Esophagus squamous epithelium (tissue), 4 donors: ENCODE data around the gene CCDC102B.
"Not testable (repeated sequence)": the region's sequence is repeated elsewhere in the genome, so short reads cannot be mapped to it uniquely, and the experiment has no call there.

Source experiments
- CTCF ChIP-seq, 6 experiments: fragments of 450-650 bp in 4 of 6; fragments of 200-600 bp in 2 of 6; sonication (generic) in 2 of 6; IDR thresholded peaks; one replicate each; pipeline ENCODE4 v1.5.1; 2016 to 2019; ENCODE audit warnings: antibody characterized with exemption in 6 of 6, mild to moderate bottlenecking in 4 of 6, moderate library complexity in 4 of 6
- POLR2A ChIP-seq, 4 donors: fragments of 450-650 bp; IDR thresholded peaks; one replicate each; pipeline ENCODE4 v1.6.1; 2017; ENCODE audit warnings: antibody characterized with exemption in 4 of 4, mild to moderate bottlenecking in 4 of 4, moderate library complexity in 3 of 4

DNA sequence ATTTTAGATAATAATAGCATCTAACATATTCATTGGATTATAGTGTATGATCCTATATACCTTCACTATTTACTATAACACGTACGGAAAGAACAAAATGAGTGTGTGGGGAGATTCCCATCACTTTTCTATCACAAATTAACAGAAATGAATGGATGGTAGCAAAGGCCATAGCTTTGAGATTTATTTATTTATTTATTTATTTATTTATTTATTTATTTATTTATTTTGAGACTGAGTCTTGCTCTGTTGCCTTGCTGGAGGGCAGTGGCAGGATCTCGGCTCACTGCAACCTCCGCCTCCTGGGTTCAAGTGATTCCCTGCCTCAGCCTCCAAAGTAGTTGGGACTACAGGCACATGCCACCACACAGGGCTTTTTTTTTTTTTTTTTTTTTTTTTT lies 208.3 kb downstream of the CCDC102B start:
- TF ChIP-seq CTCF, POLR2A (IDR thresholded peaks at IDR 0.05): not testable (repeated sequence)
